GM18868 (cell line): Measurements from ENCODE around the gene POMGNT1.
A peak's percentile ranks its signal among the peaks of the same experiment; 100 is the strongest.

Source experiments
- ATAC-seq: cut with Tn5 transposase; IDR thresholded peaks from one replicate; pipeline ENCODE4 v1.9.1; 2021; ENCODE audit warnings: mild to moderate bottlenecking, moderate library complexity; ENCODE audit not compliant: unreplicated experiment

POMGNT1 gene

GRCh38 chr1:46183926-46184557 is 14.2 kb downstream of the POMGNT1 start:
- peak; percentile 54 for ATAC-seq

- no peak for ATAC-seq
Measured at GRCh38 chr1:46183079-46183847, 15.0 kb downstream of the POMGNT1 start.

- no peak for ATAC-seq
Measured at GRCh38 chr1:46181343-46182260, 16.6 kb downstream of the POMGNT1 start.

GRCh38 chr1:46180082-46180616 is 18.1 kb downstream of the POMGNT1 start:
- no peak for ATAC-seq

GRCh38 chr1:46179138-46180081 is 18.8 kb downstream of the POMGNT1 start:
- peak; percentile 39 for ATAC-seq

GRCh38 chr1:46176211-46176865 is 21.9 kb downstream of the POMGNT1 start, which contains the start of gene P3R3URF:
TSS of gene P3R3URF (minus strand) at chr1:46176488. CDS start at chr1:46176471, 17 bp downstream.
- ATAC-seq, result no peak

GRCh38 chr1:46175243-46175642 is 23.0 kb downstream of the POMGNT1 start:
- ATAC-seq, result peak; percentile 41

- no peak for ATAC-seq
Measured at GRCh38 chr1:46174448-46175231, 23.6 kb downstream of the POMGNT1 start, which contains the start of gene TSPAN1. TSS of gene TSPAN1 (plus strand) at chr1:46175087. CDS start at chr1:46181108, 6,021 bp downstream.

- no peak for ATAC-seq
Measured at GRCh38 chr1:46173361-46173856, 24.8 kb downstream of the POMGNT1 start.

- ATAC-seq, result no peak
Measured at GRCh38 chr1:46172321-46172720, 25.9 kb downstream of the POMGNT1 start.

- no peak for ATAC-seq
Measured at GRCh38 chr1:46171871-46172270, 26.4 kb downstream of the POMGNT1 start.

- no peak for ATAC-seq
Measured at GRCh38 chr1:46171351-46171750, 26.9 kb downstream of the POMGNT1 start.

- no peak for ATAC-seq
Measured at GRCh38 chr1:46169811-46170454, 28.3 kb downstream of the POMGNT1 start.

- ATAC-seq, result no peak
Measured at GRCh38 chr1:46168477-46168876, 29.8 kb downstream of the POMGNT1 start.

GRCh38 chr1:46166521-46167462 is 31.4 kb downstream of the POMGNT1 start:
- ATAC-seq, result no peak

GRCh38 chr1:46160212-46160611 is 38.0 kb downstream of the POMGNT1 start:
- ATAC-seq, result no peak

GRCh38 chr1:46159516-46159915 is 38.7 kb downstream of the POMGNT1 start:
- ATAC-seq, result no peak
